T-cell (primary cell): ENCODE results near the gene CLPTM1L. TPM values are rescaled to one million over a fixed set of nuclear protein-coding genes. Genes with fewer than 3 reads are reported as not detected.

Experiments used
- ATAC-seq, 4 experiments: fragments of 200-7000 bp in 3 of 4; fragments of 150-1000 bp in 1 of 4; cut with Tn5 transposase; replicated peaks in 1 of 4; 1 replicate in 3 of 4; 2 replicates in 1 of 4; pipeline ENCODE4 v1.10.0; 2021; ENCODE audit warnings: moderate library complexity in 3 of 4, mild to moderate bottlenecking in 2 of 4, moderate number of reproducible peaks in 1 of 4
- CTCF ChIA-PET, 2 donors: fragments of 300-600 bp; sonication (Branson Sonifier 250); formaldehyde crosslinking; loops; one replicate each; lab custom pipeline; 2022; ENCODE audit warnings: antibody characterized with exemption in 2 of 2; lab: Charles Lee
- POLR2A ChIA-PET, 2 donors: fragments of 300-600 bp; sonication (Branson Sonifier 250); formaldehyde crosslinking; loops; one replicate each; lab custom pipeline; 2022; ENCODE audit warnings: antibody characterized with exemption in 2 of 2; lab: Charles Lee
- DNase-seq, 35 experiments: peaks; one replicate each; pipeline versions ENCODE4 v3.0.0 to v3.0.0-alpha.2; 2013 to 2023
- H3K27ac ChIP-seq: one replicate; pipeline ENCODE4 v1.5.1; 2013; ENCODE audit warnings: low read length
- H3K27me3 ChIP-seq, 2 experiments: replicated peaks in 1 of 2; 1 replicate in 1 of 2; 2 replicates in 1 of 2; pipeline versions ENCODE4 v1.6.1 to v1.7.0; 2013; ENCODE audit warnings: low read length in 1 of 2, mixed read lengths in 1 of 2; ENCODE audit not compliant: control insufficient read depth in 2 of 2, insufficient read depth in 2 of 2; ENCODE audit errors: extremely low read depth in 1 of 2
- H3K36me3 ChIP-seq, 2 donors: 1 replicate in 1 of 2; 2 replicates in 1 of 2; pipeline versions ENCODE4 v1.6.1 to v1.7.0; 2013; ENCODE audit warnings: low read length in 1 of 2; ENCODE audit not compliant: control insufficient read depth in 2 of 2, insufficient read depth in 1 of 2; ENCODE audit errors: extremely low read depth in 1 of 2
- H3K4me1 ChIP-seq, 2 experiments: 1 replicate in 1 of 2; 2 replicates in 1 of 2; pipeline versions ENCODE4 v1.6.1 to v1.7.0; 2013; ENCODE audit warnings: low read length in 2 of 2, mixed read lengths in 1 of 2; ENCODE audit not compliant: insufficient read depth in 2 of 2, control insufficient read depth in 1 of 2; ENCODE audit errors: extremely low read depth in 1 of 2
- H3K4me3 ChIP-seq, 2 donors: 1 replicate in 1 of 2; 2 replicates in 1 of 2; pipeline versions ENCODE4 v1.5.1 to v1.7.0; 2013; ENCODE audit warnings: mild to moderate bottlenecking in 2 of 2, low read length in 1 of 2, moderate library complexity in 1 of 2; ENCODE audit not compliant: control insufficient read depth in 1 of 2; ENCODE audit errors: extremely low read depth in 1 of 2
- H3K9me3 ChIP-seq: 2 replicates; pipeline ENCODE4 v1.7.0; 2013
- H3K27ac Mint-ChIP-seq, 2 donors: one replicate each; pipeline ENCODE4 v1.8.0; 2020 to 2021; ENCODE audit warnings: mild to moderate bottlenecking in 2 of 2, mixed read lengths in 2 of 2
- H3K27me3 Mint-ChIP-seq, 2 donors: one replicate each; pipeline ENCODE4 v1.8.0; 2021 to 2022; ENCODE audit warnings: mixed read lengths in 2 of 2
- H3K36me3 Mint-ChIP-seq: one replicate; pipeline ENCODE4 v1.8.0; 2021; ENCODE audit warnings: mixed read lengths
- H3K4me1 Mint-ChIP-seq, 3 donors: one replicate each; pipeline ENCODE4 v1.8.0; 2020 to 2022; ENCODE audit warnings: mixed read lengths in 3 of 3, mild to moderate bottlenecking in 1 of 3
- H3K4me3 Mint-ChIP-seq, 3 donors: one replicate each; pipeline ENCODE4 v1.8.0; 2020 to 2022; ENCODE audit warnings: mild to moderate bottlenecking in 3 of 3, mixed read lengths in 3 of 3, moderate library complexity in 3 of 3
- H3K9me3 Mint-ChIP-seq, 3 donors: one replicate each; pipeline ENCODE4 v1.8.0; 2020 to 2022; ENCODE audit warnings: mixed read lengths in 3 of 3
- WGBS: methylation state at CpG from one replicate; pipeline ENCODE4 v1.1.5; 2013; ENCODE audit warnings: missing lambda C conversion rate; ENCODE audit not compliant: insufficient coverage; 5-methylcytosine and 5-hydroxymethylcytosine counted together
- total RNA-seq, 35 experiments: library from RNA in 6 of 35; stranded (reverse) in 6 of 35; fragments of 120-200 nt in 1 of 35; gene quantifications; one replicate each; pipeline versions ENCODE4 v1.2.1 to v1.2.4 and lab custom pipeline; 2013 to 2026

CLPTM1L gene
- total RNA-seq, 5 donors from 2014 or later (not counting 1 experiment from before 2014, with no cell fraction given) = 70.9 to 91.0 (median 82.1) TPM

GRCh38 chr5:1381370-1382247 is 36.7 kb upstream of the CLPTM1L start:
- CTCF ChIA-PET = interaction anchor here in 1 of 2 donors (0.7 to 0.9 kb wide), 2 partner anchors 28 to 272 kb away, joined by 3 read pairs; no protein-coding TSS in a partner anchor
- POLR2A ChIA-PET = interaction anchor here in 1 of 2 donors (1.0 kb wide), 1 partner anchor 1164 kb away, joined by 3 read pairs; the partner anchor contains the start of genes CCDC127 and SDHA
- H3K27me3 ChIP-seq = peaks cover 0 to 23% of the 10 kb centered on the region in 2 experiments
- peak overlapping the region in 1 of 2 donors; percentile 52 for H3K27ac Mint-ChIP-seq
- peaks cover 20 to 30% (median 26%) of the 10 kb centered on the region in 3 donors for H3K4me1 Mint-ChIP-seq
- H3K36me3 Mint-ChIP-seq = no peaks in the 10 kb centered on the region
- H3K4me3 ChIP-seq = no peak overlapping the region
- no peaks in the 10 kb centered on the region for H3K36me3 ChIP-seq
- peak overlapping the region in 2 of 3 donors; percentile 26 to 55 for H3K4me3 Mint-ChIP-seq
- peaks cover 0 to 7% of the 10 kb centered on the region in 2 donors for H3K27me3 Mint-ChIP-seq
- peaks cover 0 to 20% of the 10 kb centered on the region in 2 experiments for H3K4me1 ChIP-seq
- H3K9me3 ChIP-seq = no peaks in the 10 kb centered on the region
- no peak overlapping the region for H3K27ac ChIP-seq
- no peaks in the 10 kb centered on the region for H3K9me3 Mint-ChIP-seq
- ATAC-seq (no peak), DNase-seq (no peak)
- WGBS = 92% methylated on average over 24 of the region's 25 CpGs

DNA sequence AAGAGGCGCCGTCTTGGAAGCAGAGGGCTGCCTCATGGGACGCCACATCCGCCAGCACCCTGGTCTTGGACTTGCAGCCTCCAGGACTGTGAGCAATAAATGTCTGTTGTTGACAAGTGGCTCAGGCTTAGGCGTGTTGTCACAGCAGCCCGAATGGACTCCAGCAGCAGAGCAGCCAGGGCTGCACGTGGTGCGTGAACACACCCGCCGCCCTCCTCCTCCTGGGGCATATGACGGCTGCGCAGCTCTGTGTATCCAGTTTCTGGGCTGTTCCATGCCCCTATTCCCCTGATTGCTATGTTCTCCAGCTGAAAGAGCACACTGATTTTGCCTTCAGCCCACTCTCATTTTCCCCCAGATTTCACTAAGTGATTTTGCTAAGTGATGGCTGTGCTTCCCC is 36.0 kb upstream of the CLPTM1L start:
- Mint-ChIP-seq H3K9me3 (no peaks in the 10 kb centered on the region), H3K27me3 (peaks cover 0 to 7% of the 10 kb centered on the region in 2 donors), H3K36me3 (no peaks in the 10 kb centered on the region), H3K4me3 (peak overlapping the region in 2 of 3 donors; percentile 26 to 55), H3K27ac (no peak overlapping the region), H3K4me1 (peaks cover 14 to 23% (median 20%) of the 10 kb centered on the region in 3 donors)
- Histone ChIP-seq H3K4me1 (peaks cover 0 to 18% of the 10 kb centered on the region in 2 experiments), H3K4me3 (no peak overlapping the region), H3K9me3 (no peaks in the 10 kb centered on the region), H3K27ac (no peak overlapping the region), H3K27me3 (peaks cover 0 to 23% of the 10 kb centered on the region in 2 experiments), H3K36me3 (no peaks in the 10 kb centered on the region)
- ATAC-seq (no peak), DNase-seq (no peak)
- CTCF ChIA-PET = interaction anchor here (0.9 to 1.6 kb wide), 4 partner anchors 28 to 272 kb away, joined by 3 to 5 read pairs (median 3); no protein-coding TSS in a partner anchor
- 93% methylated on average over 12 of the region's 12 CpGs for WGBS
- POLR2A ChIA-PET = interaction anchor here in 1 of 2 donors (1.0 kb wide), 1 partner anchor 1163 kb away, joined by 3 read pairs; the partner anchor contains the start of genes CCDC127 and SDHA

DNA sequence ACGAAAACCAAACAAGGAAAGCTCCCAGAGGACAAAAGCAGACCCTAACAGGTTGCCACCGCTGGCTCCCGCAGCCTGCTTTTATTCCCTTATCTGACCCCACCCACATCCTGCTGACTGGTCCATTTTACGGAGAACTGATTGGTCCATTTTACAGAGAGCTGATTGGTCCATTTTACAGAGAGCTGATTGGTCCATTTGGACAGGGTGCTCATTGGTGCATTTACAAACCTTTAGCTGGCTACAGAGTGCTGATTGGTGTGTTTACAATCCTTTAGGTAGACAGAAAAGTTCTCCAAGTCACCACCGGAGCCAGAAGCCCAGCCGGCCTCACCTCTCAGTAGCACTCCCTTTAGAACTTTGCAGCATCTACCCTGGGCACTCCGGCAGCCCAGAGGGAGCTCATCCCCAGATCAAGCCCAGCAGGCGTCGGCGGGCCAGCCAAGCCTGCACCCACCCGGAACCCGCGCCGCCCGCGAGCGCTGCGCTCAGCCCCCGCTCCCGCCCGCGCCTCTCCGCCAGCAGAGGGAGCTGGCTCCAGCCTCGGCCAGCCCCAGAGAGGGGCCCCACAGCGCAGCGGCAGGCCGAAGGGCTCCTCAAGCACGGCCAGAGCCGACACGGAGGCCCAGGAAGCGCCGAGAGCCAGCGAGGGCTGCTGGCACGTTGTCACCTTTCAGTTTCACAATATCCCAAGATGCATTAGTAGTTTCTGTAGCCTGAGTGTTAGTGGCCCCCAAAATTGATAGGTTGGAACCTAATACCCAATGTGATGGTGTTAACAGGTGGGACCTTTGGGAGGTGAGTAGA is 35.3 kb upstream of the CLPTM1L start:
- WGBS = 14% methylated on average over 24 of the region's 34 CpGs
- Mint-ChIP-seq H3K27ac (no peak overlapping the region), H3K4me3 (peak overlapping the region; percentile 60 to 77 (median 61)), H3K9me3 (no peaks in the 10 kb centered on the region), H3K27me3 (peaks cover 0 to 7% of the 10 kb centered on the region in 2 donors), H3K36me3 (no peaks in the 10 kb centered on the region), H3K4me1 (peaks cover 9 to 17% (median 15%) of the 10 kb centered on the region in 3 donors)
- ChIA-PET CTCF (interaction anchor here (0.6 to 1.6 kb wide), 7 partner anchors 29 to 273 kb away, joined by 3 to 5 read pairs (median 3); no protein-coding TSS in a partner anchor), POLR2A (interaction anchor here in 1 of 2 donors (1.0 kb wide), 1 partner anchor 1162 kb away, joined by 3 read pairs; the partner anchor contains the start of genes CCDC127 and SDHA)
- no peaks in the 10 kb centered on the region for H3K36me3 ChIP-seq
- DNase-seq (peak; percentile 15 to 72 (median 48)), ATAC-seq (peak; percentile 88 to 93 (median 90))
- peaks cover 0 to 12% of the 10 kb centered on the region in 2 experiments for H3K4me1 ChIP-seq
- H3K4me3 ChIP-seq = peak overlapping the region; percentile 12 to 39
- no peaks in the 10 kb centered on the region for H3K9me3 ChIP-seq
- no peak overlapping the region for H3K27ac ChIP-seq
- peaks cover 0 to 23% of the 10 kb centered on the region in 2 experiments for H3K27me3 ChIP-seq

GRCh38 chr5:1378866-1379659 is 34.2 kb upstream of the CLPTM1L start:
- no peak for ATAC-seq
- Mint-ChIP-seq H3K27ac (no peak overlapping the region), H3K36me3 (no peaks in the 10 kb centered on the region), H3K4me1 (peaks cover 11 to 17% (median 14%) of the 10 kb centered on the region in 3 donors), H3K9me3 (no peaks in the 10 kb centered on the region), H3K27me3 (peaks cover 0 to 7% of the 10 kb centered on the region in 2 donors), H3K4me3 (no peak overlapping the region)
- ChIA-PET POLR2A (no interaction called here), CTCF (interaction anchor here in 1 of 2 donors (0.9 to 1.6 kb wide), 2 partner anchors 243 to 274 kb away, joined by 3 to 5 read pairs; no protein-coding TSS in a partner anchor)
- Histone ChIP-seq H3K27ac (no peak overlapping the region), H3K4me3 (no peak overlapping the region), H3K36me3 (no peaks in the 10 kb centered on the region), H3K9me3 (no peaks in the 10 kb centered on the region), H3K4me1 (peaks cover 0 to 23% of the 10 kb centered on the region in 2 experiments), H3K27me3 (peaks cover 0 to 23% of the 10 kb centered on the region in 2 experiments)
- WGBS = 96% methylated on average over 15 of the region's 24 CpGs
- no peak for DNase-seq

DNA sequence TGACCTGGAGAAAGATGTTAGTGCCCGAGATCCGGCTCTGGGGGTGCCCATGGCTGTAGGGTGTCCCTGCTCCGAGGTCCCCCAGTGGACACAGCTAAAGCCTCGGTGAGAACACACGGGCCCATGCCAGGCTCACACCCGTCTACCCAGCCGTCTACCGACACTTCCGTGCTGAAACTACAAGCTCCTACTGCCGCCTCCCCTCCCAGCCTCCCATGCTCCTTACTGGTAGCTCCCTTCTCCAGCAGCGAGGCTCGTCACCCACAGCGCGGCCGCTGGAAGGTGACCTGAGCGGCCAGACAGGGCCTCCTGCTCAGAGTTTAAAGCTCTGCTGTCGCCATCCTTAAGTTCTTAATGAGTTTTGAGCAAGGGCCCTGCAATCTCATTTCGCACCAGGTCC is 33.2 kb upstream of the CLPTM1L start:
- Histone ChIP-seq H3K4me3 (no peak overlapping the region), H3K36me3 (no peaks in the 10 kb centered on the region), H3K27me3 (peaks cover 0 to 23% of the 10 kb centered on the region in 2 experiments), H3K27ac (no peak overlapping the region), H3K4me1 (peaks cover 0 to 28% of the 10 kb centered on the region in 2 experiments), H3K9me3 (no peaks in the 10 kb centered on the region)
- no peaks in the 10 kb centered on the region for H3K9me3 Mint-ChIP-seq
- H3K36me3 Mint-ChIP-seq = no peaks in the 10 kb centered on the region
- DNase-seq (no peak), ATAC-seq (no peak)
- no peak overlapping the region for H3K27ac Mint-ChIP-seq
- peaks cover 11 to 19% (median 14%) of the 10 kb centered on the region in 3 donors for H3K4me1 Mint-ChIP-seq
- POLR2A ChIA-PET = interaction anchor here in 1 of 2 donors (0.7 kb wide), 1 partner anchor 983 kb away, joined by 3 read pairs; no protein-coding TSS in a partner anchor
- peaks cover 0 to 7% of the 10 kb centered on the region in 2 donors for H3K27me3 Mint-ChIP-seq
- WGBS = 89% methylated on average over 16 of the region's 18 CpGs
- CTCF ChIA-PET = interaction anchor here in 1 of 2 donors (0.8 kb wide), 1 partner anchor 266 kb away, joined by 10 read pairs; no protein-coding TSS in a partner anchor
- no peak overlapping the region for H3K4me3 Mint-ChIP-seq
